Neural progenitor cell (in vitro differentiated cells): Measurements from ENCODE around the gene IQSEC3. TPM values are rescaled to one million over a fixed set of nuclear protein-coding genes. Genes with fewer than 3 reads are reported as not detected.

ENCODE experiments used
- DNase-seq: peaks from one replicate; pipeline ENCODE4 v3.0.0-alpha.2; 2016; ENCODE audit warnings: low spot score
- H2AFZ ChIP-seq: fragments of 200-600 bp; sonication (generic); replicated peaks from 2 replicates; pipeline ENCODE4 v1.6.1; 2016; ENCODE audit warnings: antibody characterized with exemption
- H3F3A ChIP-seq: fragments of 200-600 bp; sonication (generic); 2 replicates; pipeline ENCODE4 v1.6.1; 2016; ENCODE audit warnings: antibody characterized with exemption, low read depth
- H3K27ac ChIP-seq: fragments of 200-600 bp; sonication (generic); 2 replicates; pipeline ENCODE4 v1.5.1; 2016; ENCODE audit warnings: mild to moderate bottlenecking
- H3K27me3 ChIP-seq: fragments of 200-600 bp; sonication (generic); 2 replicates; pipeline ENCODE4 v1.6.1; 2016; ENCODE audit warnings: mild to moderate bottlenecking, moderate library complexity
- H3K36me3 ChIP-seq: fragments of 200-600 bp; sonication (generic); 2 replicates; pipeline ENCODE4 v1.5.1; 2016
- H3K4me1 ChIP-seq: fragments of 200-600 bp; sonication (generic); 2 replicates; pipeline ENCODE4 v1.6.1; 2016; ENCODE audit warnings: mixed run types
- H3K4me2 ChIP-seq: fragments of 200-600 bp; sonication (generic); 2 replicates; pipeline ENCODE4 v1.6.1; 2016
- H3K4me3 ChIP-seq: fragments of 200-600 bp; sonication (generic); 2 replicates; pipeline ENCODE4 v1.5.1; 2016
- H3K79me2 ChIP-seq: fragments of 200-600 bp; sonication (generic); 2 replicates; pipeline ENCODE4 v1.6.1; 2016; ENCODE audit warnings: low read depth
- H3K9ac ChIP-seq: fragments of 200-600 bp; sonication (generic); 2 replicates; pipeline ENCODE4 v1.6.1; 2016
- H3K9me3 ChIP-seq: fragments of 200-600 bp; sonication (generic); 2 replicates; pipeline ENCODE4 v1.5.1; 2016; ENCODE audit warnings: low read depth
- H4K20me1 ChIP-seq: fragments of 200-600 bp; sonication (generic); 2 replicates; pipeline ENCODE4 v1.6.1; 2016; ENCODE audit warnings: low read depth
- H3K27ac Mint-ChIP-seq: 3 replicates; pipeline ENCODE4 v1.8.0; 2021; ENCODE audit warnings: mixed read lengths
- H3K27me3 Mint-ChIP-seq: 2 replicates; pipeline ENCODE4 v1.8.0; 2022; ENCODE audit warnings: low read depth, mild to moderate bottlenecking, inconsistent platforms, moderate library complexity, mixed read lengths; ENCODE audit not compliant: insufficient read depth
- H3K36me3 Mint-ChIP-seq: 3 replicates; pipeline ENCODE4 v1.8.0; 2021; ENCODE audit warnings: mixed read lengths
- H3K4me1 Mint-ChIP-seq: 3 replicates; pipeline ENCODE4 v1.8.0; 2021; ENCODE audit warnings: mixed read lengths
- H3K4me3 Mint-ChIP-seq: 3 replicates; pipeline ENCODE4 v1.8.0; 2021; ENCODE audit warnings: mild to moderate bottlenecking, moderate library complexity, mixed read lengths
- H3K9me3 Mint-ChIP-seq: 3 replicates; pipeline ENCODE4 v1.8.0; 2020; ENCODE audit warnings: mixed read lengths
- CTCF ChIP-seq: fragments of 200-600 bp; sonication (generic); IDR thresholded peaks from 2 replicates; pipeline ENCODE4 v1.5.1; 2017; ENCODE audit warnings: antibody characterized with exemption, mild to moderate bottlenecking
- EZH2 ChIP-seq: fragments of 200-600 bp; sonication (generic); IDR thresholded peaks from 2 replicates; pipeline ENCODE4 v1.6.1; 2017; ENCODE audit warnings: antibody characterized with exemption, mild to moderate bottlenecking, moderate library complexity
- EZH2phosphoT487 ChIP-seq: fragments of 200-600 bp; sonication (generic); IDR thresholded peaks from 2 replicates; pipeline ENCODE4 v1.6.1; 2017; ENCODE audit warnings: antibody characterized with exemption
- total RNA-seq: library from RNA; depleted of rRNA; stranded (reverse); fragments of >200 nt; gene quantifications from 2 replicates; pipeline ENCODE4 v1.2.3, GENCODE V29; 2015; ENCODE audit warnings: low replicate concordance

Gene IQSEC3
- total RNA-seq, 1 donor from 2014 or later, result 0.09 TPM

GRCh38 chr12:156945-157344, 90.4 kb downstream of the IQSEC3 start:
- Histone ChIP-seq H3K4me2 (no peak overlapping the region), H3K79me2 (no peaks in the 10 kb centered on the region), H3K27me3 (no peaks in the 10 kb centered on the region), H3F3A (peaks cover 8% of the 10 kb centered on the region), H3K4me1 (peaks cover 10% of the 10 kb centered on the region), H3K4me3 (no peak overlapping the region), H3K9me3 (no peaks in the 10 kb centered on the region), H2AFZ (no peak overlapping the region), H3K36me3 (no peaks in the 10 kb centered on the region), H3K9ac (no peak overlapping the region), H4K20me1 (no peaks in the 10 kb centered on the region), H3K27ac (no peak overlapping the region)
- peaks cover 22% of the 10 kb centered on the region for H3K4me1 Mint-ChIP-seq
- DNase-seq, result no peak
- H3K36me3 Mint-ChIP-seq, result no peaks in the 10 kb centered on the region
- H3K27me3 Mint-ChIP-seq, result peaks cover 5% of the 10 kb centered on the region
- no peak for TF ChIP-seq CTCF
- no peak for TF ChIP-seq EZH2
- TF ChIP-seq EZH2phosphoT487, result no peak
- no peak overlapping the region for H3K27ac Mint-ChIP-seq
- H3K4me3 Mint-ChIP-seq, result no peak overlapping the region
- no peaks in the 10 kb centered on the region for H3K9me3 Mint-ChIP-seq

GRCh38 chr12:157644-158043, 91.1 kb downstream of the IQSEC3 start:
- no peaks in the 10 kb centered on the region for H3K9me3 Mint-ChIP-seq
- H3K9me3 ChIP-seq, result no peaks in the 10 kb centered on the region
- H3F3A ChIP-seq, result peaks cover 10% of the 10 kb centered on the region
- no peaks in the 10 kb centered on the region for H3K27me3 ChIP-seq
- TF ChIP-seq EZH2phosphoT487, result no peak
- TF ChIP-seq CTCF, result no peak
- no peak for TF ChIP-seq EZH2
- H3K4me2 ChIP-seq, result no peak overlapping the region
- H3K9ac ChIP-seq, result no peak overlapping the region
- H3K27me3 Mint-ChIP-seq, result peaks cover 7% of the 10 kb centered on the region
- no peak for DNase-seq
- H3K27ac ChIP-seq, result no peak overlapping the region
- peaks cover 10% of the 10 kb centered on the region for H3K4me1 ChIP-seq
- H3K36me3 Mint-ChIP-seq, result no peaks in the 10 kb centered on the region
- H4K20me1 ChIP-seq, result no peaks in the 10 kb centered on the region
- H3K36me3 ChIP-seq, result no peaks in the 10 kb centered on the region
- no peak overlapping the region for H3K4me3 ChIP-seq
- H3K27ac Mint-ChIP-seq, result no peak overlapping the region
- H3K4me3 Mint-ChIP-seq, result no peak overlapping the region
- H2AFZ ChIP-seq, result no peak overlapping the region
- no peaks in the 10 kb centered on the region for H3K79me2 ChIP-seq
- peaks cover 17% of the 10 kb centered on the region for H3K4me1 Mint-ChIP-seq

GRCh38 chr12:159156-159782, 92.7 kb downstream of the IQSEC3 start:
- H4K20me1 ChIP-seq, result no peaks in the 10 kb centered on the region
- TF ChIP-seq EZH2phosphoT487, result no peak
- TF ChIP-seq CTCF, result no peak
- no peak for TF ChIP-seq EZH2
- Mint-ChIP-seq H3K36me3 (no peaks in the 10 kb centered on the region), H3K9me3 (no peaks in the 10 kb centered on the region), H3K4me1 (peaks cover 15% of the 10 kb centered on the region), H3K27me3 (peaks cover 8% of the 10 kb centered on the region), H3K4me3 (no peak overlapping the region), H3K27ac (no peak overlapping the region)
- H3K9ac ChIP-seq, result no peak overlapping the region
- H2AFZ ChIP-seq, result no peak overlapping the region
- no peak overlapping the region for H3K27ac ChIP-seq
- no peaks in the 10 kb centered on the region for H3K9me3 ChIP-seq
- H3K79me2 ChIP-seq, result no peaks in the 10 kb centered on the region
- DNase-seq, result peak; percentile 51
- peaks cover 20% of the 10 kb centered on the region for H3F3A ChIP-seq
- H3K36me3 ChIP-seq, result no peaks in the 10 kb centered on the region
- H3K4me3 ChIP-seq, result no peak overlapping the region
- peak overlapping the region; percentile 42 for H3K4me2 ChIP-seq
- peaks cover 16% of the 10 kb centered on the region for H3K4me1 ChIP-seq
- H3K27me3 ChIP-seq, result no peaks in the 10 kb centered on the region
